Endothelial cell of umbilical vein (primary cell): ENCODE measurements around the gene BCL11B. TPM values are rescaled to one million over a fixed set of nuclear protein-coding genes. Genes with fewer than 3 reads are reported as not detected.

ENCODE experiments used
- BruUV-seq: library from RNA; stranded (reverse); fragments of 400-500 nt; replicated peaks from 2 replicates; lab custom pipeline; 2021; lab: Mats Ljungman, UMichigan
- CTCF ChIA-PET: fragments of 300-600, 350-600 bp; sonication (Branson Sonifier 250); formaldehyde crosslinking; loops from one replicate; lab custom pipeline; 2021; ENCODE audit warnings: antibody characterized with exemption, inconsistent platforms; lab: Charles Lee
- POLR2A ChIA-PET: fragments of 300-600, 350-600 bp; sonication (Branson Sonifier 250); formaldehyde crosslinking; loops from one replicate; lab custom pipeline; 2021; ENCODE audit warnings: antibody characterized with exemption, inconsistent platforms; lab: Charles Lee
- DNase-seq: peaks from one replicate; pipeline ENCODE4 v3.0.0-alpha.2; 2011; ENCODE audit warnings: low read depth, low spot score
- FAIRE-seq: peaks from 2 replicates; lab custom pipeline; 2011; peaks lifted over from hg19 to GRCh38; lab: Jason Lieb, UNC
- H2AFZ ChIP-seq: 2 replicates; pipeline ENCODE4 v1.6.0; 2012; ENCODE audit warnings: low read depth, low read length, control low read depth, inconsistent platforms
- H3K27ac ChIP-seq: 2 replicates; pipeline ENCODE4 v1.5.1; 2011; ENCODE audit warnings: low read depth, mild to moderate bottlenecking, control low read depth, low read length, moderate library complexity; ENCODE audit not compliant: insufficient read depth
- H3K27me3 ChIP-seq, 2 experiments: 2 replicates each; pipeline versions ENCODE4 v1.6.0 to v1.6.1; 2011; ENCODE audit warnings: low read length in 2 of 2, mixed read lengths in 1 of 2; ENCODE audit not compliant: control insufficient read depth in 2 of 2, insufficient read depth in 2 of 2
- H3K36me3 ChIP-seq, 2 experiments: 2 replicates in 1 of 2; 3 replicates in 1 of 2; pipeline ENCODE4 v1.5.1; 2011; ENCODE audit warnings: low read length in 2 of 2, mild to moderate bottlenecking in 1 of 2, moderate library complexity in 1 of 2; ENCODE audit not compliant: control insufficient read depth in 2 of 2, insufficient read depth in 2 of 2; ENCODE audit errors: extremely low read depth in 1 of 2
- H3K4me1 ChIP-seq: 3 replicates; pipeline ENCODE4 v1.5.1; 2011; ENCODE audit warnings: mild to moderate bottlenecking, low read length; ENCODE audit not compliant: control insufficient read depth, insufficient read depth; ENCODE audit errors: extremely low read depth
- H3K4me2 ChIP-seq: 2 replicates; pipeline ENCODE4 v1.6.1; 2011; ENCODE audit warnings: low read length, control low read depth, mixed read lengths; ENCODE audit not compliant: insufficient read depth
- H3K4me3 ChIP-seq, 3 experiments: fragments of 200-600 bp in 1 of 3; sonication (generic), shearing (Covaris generic) in 1 of 3; replicated peaks in 1 of 3; 2 replicates each; pipeline ENCODE4 v1.5.1; 2011 to 2016; ENCODE audit warnings: control low read depth in 3 of 3, low read length in 3 of 3, mild to moderate bottlenecking in 2 of 3, inconsistent platforms in 1 of 3, low read depth in 1 of 3, moderate library complexity in 1 of 3; ENCODE audit not compliant: insufficient read depth in 1 of 3
- H3K79me2 ChIP-seq: 2 replicates; pipeline ENCODE4 v1.6.0; 2012; ENCODE audit warnings: low read length, inconsistent platforms; ENCODE audit not compliant: control insufficient read depth, insufficient read depth
- H3K9ac ChIP-seq: replicated peaks from 2 replicates; pipeline ENCODE3; 2011; ENCODE audit warnings: low read length, control low read depth; ENCODE audit not compliant: insufficient read depth; ENCODE audit errors: extremely low read depth
- H3K9me1 ChIP-seq: replicated peaks from 3 replicates; pipeline ENCODE4 v1.6.0; 2011; ENCODE audit warnings: mild to moderate bottlenecking, low read length; ENCODE audit not compliant: control insufficient read depth, insufficient read depth; ENCODE audit errors: extremely low read depth
- H3K9me3 ChIP-seq: replicated peaks from 2 replicates; pipeline ENCODE4 v1.5.1; 2012; ENCODE audit warnings: low read length, inconsistent platforms; ENCODE audit not compliant: control insufficient read depth, insufficient read depth
- H4K20me1 ChIP-seq: replicated peaks from 2 replicates; pipeline ENCODE3; 2011; ENCODE audit warnings: mild to moderate bottlenecking, low read length; ENCODE audit not compliant: control insufficient read depth, insufficient read depth; ENCODE audit errors: extremely low read depth
- EZH2 ChIP-seq: IDR thresholded peaks from 2 replicates; pipeline ENCODE4 v1.6.1; 2012; ENCODE audit warnings: borderline replicate concordance, low read depth, mild to moderate bottlenecking, moderate library complexity, low read length, inconsistent platforms; ENCODE audit not compliant: severe bottlenecking
- FOS ChIP-seq: IDR thresholded peaks from 2 replicates; pipeline ENCODE4 v1.6.1; 2011; ENCODE audit warnings: mild to moderate bottlenecking, low read length, moderate library complexity, borderline replicate concordance; ENCODE audit not compliant: insufficient read depth
- GATA2 ChIP-seq: IDR thresholded peaks from 2 replicates; pipeline ENCODE4 v1.7.0; 2011; ENCODE audit warnings: low read depth, mild to moderate bottlenecking, moderate library complexity, mixed read lengths, low read length; ENCODE audit not compliant: insufficient read length, insufficient read depth
- JUN ChIP-seq: IDR thresholded peaks from 2 replicates; pipeline ENCODE4 v1.6.1; 2011; ENCODE audit warnings: borderline replicate concordance, low read depth; ENCODE audit not compliant: insufficient read length, insufficient read depth
- MYC ChIP-seq: IDR thresholded peaks from one replicate; pipeline ENCODE4 v1.6.1; 2011; ENCODE audit warnings: mild to moderate bottlenecking, low read depth, low read length
- POLR2A ChIP-seq: IDR thresholded peaks from 2 replicates; pipeline ENCODE4 v1.6.1; 2012; ENCODE audit warnings: low read depth, mild to moderate bottlenecking, control low read depth, low read length
- POLR2AphosphoS5 ChIP-seq: IDR thresholded peaks from 2 replicates; pipeline ENCODE4 v1.6.1; 2012; ENCODE audit warnings: low read depth, mild to moderate bottlenecking, control low read depth, low read length, moderate library complexity; ENCODE audit not compliant: insufficient read depth
- dilution Hi-C: fragments of 300-500 bp; cut with MboI; formaldehyde crosslinking; loops from one replicate; pipeline ENCODE4 v1.15.0; 2019; ENCODE audit warnings: low sequenced_read_pairs; ENCODE audit not compliant: extremely low pct_ligation_motif_present
- intact Hi-C: fragments of 100-400 bp; cut with micrococcal nuclease; formaldehyde crosslinking; loops from one replicate; pipeline ENCODE4 v1.10.0; 2022
- polyA plus RNA-seq, 4 experiments: library from polyadenylated mRNA; depleted of rRNA in 3 of 4; stranded (reverse) in 3 of 4; unstranded in 1 of 4; fragments of >200 nt; gene quantifications; 2 replicates each; pipeline versions ENCODE4 v1.2.1 to v1.2.3, GENCODE V29; 2011 to 2012; ENCODE audit warnings: missing spikeins in 1 of 4
- total RNA-seq: library from RNA; stranded (reverse); gene quantifications from 2 replicates; pipeline ENCODE4 v1.2.3, GENCODE V29; 2021
- TF ChIP-seq, protein P1 (sequence below): IDR thresholded peaks from 2 replicates; pipeline ENCODE4 v1.6.1; 2011; ENCODE audit not compliant: insufficient read depth, insufficient read length
- TF ChIP-seq, protein P2 (sequence below), 2 donors: IDR thresholded peaks; 1 replicate in 1 of 2; 2 replicates in 1 of 2; pipeline ENCODE4 v1.5.1; 2011; ENCODE audit warnings: low read length in 2 of 2, mild to moderate bottlenecking in 2 of 2, moderate library complexity in 2 of 2, control low read depth in 1 of 2, inconsistent platforms in 1 of 2, low read depth in 1 of 2; ENCODE audit not compliant: insufficient read depth in 1 of 2; ENCODE audit errors: extremely low read depth in 1 of 2

Gene BCL11B
- total and polyA plus RNA-seq, 2 donors (not counting 3 experiments of a cell fraction or from before 2014, with no cell fraction given), result 0.03 to 0.07 TPM

DNA sequence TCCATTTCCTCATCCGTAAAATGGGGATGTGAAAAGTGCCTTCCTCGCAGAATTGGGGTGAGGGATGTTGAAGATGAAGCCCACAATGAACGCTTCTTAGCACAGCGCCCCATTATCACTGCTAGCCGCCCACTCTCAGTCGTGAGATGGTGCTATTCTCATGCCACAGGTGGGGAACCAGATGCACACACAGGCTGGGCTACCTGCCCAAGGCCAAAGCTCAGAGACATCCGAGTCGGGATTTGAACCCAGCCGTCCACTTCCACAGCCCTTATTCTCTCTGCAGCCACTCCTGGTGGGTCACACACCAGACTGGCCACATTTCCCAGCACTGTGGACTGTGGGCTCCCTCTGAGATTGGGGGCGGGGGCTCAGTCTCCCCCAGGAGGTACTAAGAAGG is 55.8 kb downstream of the BCL11B start:
- no peaks in the 10 kb centered on the region for H3K4me1 ChIP-seq
- H4K20me1 ChIP-seq, result no peaks in the 10 kb centered on the region
- ChIA-PET CTCF (no interaction called here), POLR2A (no interaction called here)
- H3K9me3 ChIP-seq, result no peaks in the 10 kb centered on the region
- DNase-seq (no peak), FAIRE-seq (no peak)
- TF ChIP-seq JUN (no peak), FOS (no peak), MYC (no peak), POLR2AphosphoS5 (no peak)
- TF ChIP-seq, protein P1, sequence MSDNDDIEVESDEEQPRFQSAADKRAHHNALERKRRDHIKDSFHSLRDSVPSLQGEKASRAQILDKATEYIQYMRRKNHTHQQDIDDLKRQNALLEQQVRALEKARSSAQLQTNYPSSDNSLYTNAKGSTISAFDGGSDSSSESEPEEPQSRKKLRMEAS, result no peak
- intact Hi-C loops, result no loop called here
- H2AFZ ChIP-seq, result no peak overlapping the region
- dilution Hi-C loops, result no loop called here
- H3K27ac ChIP-seq, result no peak overlapping the region
- no peak overlapping the region for H3K9ac ChIP-seq
- BruUV-seq, result no TSS peak
- H3K27me3 ChIP-seq, result no peaks in the 10 kb centered on the region
- H3K36me3 ChIP-seq, result no peaks in the 10 kb centered on the region
- H3K9me1 ChIP-seq, result no peaks in the 10 kb centered on the region
- no peak overlapping the region for H3K4me2 ChIP-seq
- no peak overlapping the region for H3K4me3 ChIP-seq
- H3K79me2 ChIP-seq, result no peaks in the 10 kb centered on the region

DNA sequence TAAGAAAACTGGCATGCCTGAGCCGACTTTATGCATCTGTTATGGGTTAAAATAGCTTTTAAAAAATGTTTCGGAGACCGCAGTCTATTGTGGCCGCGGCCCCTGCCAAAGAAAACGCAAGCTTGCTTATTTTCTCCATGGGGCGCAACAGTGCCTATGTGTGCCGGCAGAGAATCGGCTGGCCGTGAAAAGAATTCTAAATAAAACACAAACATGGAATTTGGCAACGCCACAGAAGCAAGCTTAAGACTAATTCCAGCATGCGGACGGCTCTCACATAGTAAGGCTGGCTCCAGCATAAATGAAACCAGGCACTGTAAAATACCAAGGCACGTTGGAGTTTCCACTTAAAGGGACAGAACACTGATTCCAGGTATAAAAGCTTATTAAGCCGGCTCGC is 56.7 kb downstream of the BCL11B start:
- Histone ChIP-seq H3K27me3 (no peaks in the 10 kb centered on the region), H3K27ac (no peak overlapping the region), H3K4me3 (no peak overlapping the region), H3K79me2 (no peaks in the 10 kb centered on the region), H3K4me1 (no peaks in the 10 kb centered on the region), H3K9me3 (no peaks in the 10 kb centered on the region), H3K9ac (no peak overlapping the region), H3K4me2 (no peak overlapping the region), H2AFZ (no peak overlapping the region), H3K9me1 (no peaks in the 10 kb centered on the region), H3K36me3 (no peaks in the 10 kb centered on the region), H4K20me1 (no peaks in the 10 kb centered on the region)
- BruUV-seq, result no TSS peak
- dilution Hi-C loops (no loop called here), intact Hi-C loops (no loop called here)
- ChIA-PET CTCF (no interaction called here), POLR2A (no interaction called here)
- DNase-seq, result no peak
- FAIRE-seq, result no peak
- TF ChIP-seq EZH2 (no peak), POLR2A (no peak), GATA2 (no peak), JUN (no peak), POLR2AphosphoS5 (no peak), FOS (no peak), MYC (no peak)
- TF ChIP-seq, protein P1, result no peak
- TF ChIP-seq, protein P2, sequence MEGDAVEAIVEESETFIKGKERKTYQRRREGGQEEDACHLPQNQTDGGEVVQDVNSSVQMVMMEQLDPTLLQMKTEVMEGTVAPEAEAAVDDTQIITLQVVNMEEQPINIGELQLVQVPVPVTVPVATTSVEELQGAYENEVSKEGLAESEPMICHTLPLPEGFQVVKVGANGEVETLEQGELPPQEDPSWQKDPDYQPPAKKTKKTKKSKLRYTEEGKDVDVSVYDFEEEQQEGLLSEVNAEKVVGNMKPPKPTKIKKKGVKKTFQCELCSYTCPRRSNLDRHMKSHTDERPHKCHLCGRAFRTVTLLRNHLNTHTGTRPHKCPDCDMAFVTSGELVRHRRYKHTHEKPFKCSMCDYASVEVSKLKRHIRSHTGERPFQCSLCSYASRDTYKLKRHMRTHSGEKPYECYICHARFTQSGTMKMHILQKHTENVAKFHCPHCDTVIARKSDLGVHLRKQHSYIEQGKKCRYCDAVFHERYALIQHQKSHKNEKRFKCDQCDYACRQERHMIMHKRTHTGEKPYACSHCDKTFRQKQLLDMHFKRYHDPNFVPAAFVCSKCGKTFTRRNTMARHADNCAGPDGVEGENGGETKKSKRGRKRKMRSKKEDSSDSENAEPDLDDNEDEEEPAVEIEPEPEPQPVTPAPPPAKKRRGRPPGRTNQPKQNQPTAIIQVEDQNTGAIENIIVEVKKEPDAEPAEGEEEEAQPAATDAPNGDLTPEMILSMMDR (IDR thresholded peaks at IDR 0.05; ENCODE audit: extremely low read depth in 1 of 2, insufficient read depth in 1 of 2, low read depth in 1 of 2, low read length in 2 of 2), result no peak
